ENCODE measurements around the gene EPB41L1.

DNA sequence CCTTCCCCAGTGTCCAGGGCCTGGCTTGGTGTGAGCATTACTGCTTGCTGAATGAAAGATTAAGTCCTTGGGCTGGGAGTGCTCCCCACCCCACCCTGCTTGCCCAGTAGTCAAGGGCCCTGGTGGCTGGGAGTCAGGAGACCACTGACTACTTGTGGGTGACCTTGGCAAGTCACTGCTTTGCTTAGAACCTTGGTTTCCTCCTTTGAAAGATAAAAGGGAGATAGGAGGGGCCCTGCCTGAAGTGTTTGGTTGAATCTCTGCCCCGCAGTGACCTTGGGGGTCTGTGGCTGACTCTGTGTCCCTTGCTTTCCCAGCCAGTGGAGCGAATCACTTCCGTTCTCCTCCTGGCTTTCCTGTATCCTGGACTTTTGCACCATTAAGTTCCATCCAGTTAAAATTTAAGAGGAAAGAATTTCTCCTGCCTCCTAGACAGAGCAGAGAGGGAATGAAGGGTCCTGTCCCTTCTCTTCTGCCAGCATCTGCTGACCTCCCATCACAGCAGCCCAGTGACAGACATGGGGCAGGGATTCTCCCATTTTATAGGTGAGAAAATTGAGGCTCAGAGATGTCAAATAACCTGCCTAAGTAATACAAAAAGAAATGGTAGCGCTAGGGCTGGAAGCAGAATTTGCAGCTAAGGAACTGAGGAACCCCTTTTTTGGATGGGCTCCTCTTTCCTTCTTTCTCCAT lies 3.5 kb upstream of the EPB41L1 start:
- TF ChIP-seq, protein P1, sequence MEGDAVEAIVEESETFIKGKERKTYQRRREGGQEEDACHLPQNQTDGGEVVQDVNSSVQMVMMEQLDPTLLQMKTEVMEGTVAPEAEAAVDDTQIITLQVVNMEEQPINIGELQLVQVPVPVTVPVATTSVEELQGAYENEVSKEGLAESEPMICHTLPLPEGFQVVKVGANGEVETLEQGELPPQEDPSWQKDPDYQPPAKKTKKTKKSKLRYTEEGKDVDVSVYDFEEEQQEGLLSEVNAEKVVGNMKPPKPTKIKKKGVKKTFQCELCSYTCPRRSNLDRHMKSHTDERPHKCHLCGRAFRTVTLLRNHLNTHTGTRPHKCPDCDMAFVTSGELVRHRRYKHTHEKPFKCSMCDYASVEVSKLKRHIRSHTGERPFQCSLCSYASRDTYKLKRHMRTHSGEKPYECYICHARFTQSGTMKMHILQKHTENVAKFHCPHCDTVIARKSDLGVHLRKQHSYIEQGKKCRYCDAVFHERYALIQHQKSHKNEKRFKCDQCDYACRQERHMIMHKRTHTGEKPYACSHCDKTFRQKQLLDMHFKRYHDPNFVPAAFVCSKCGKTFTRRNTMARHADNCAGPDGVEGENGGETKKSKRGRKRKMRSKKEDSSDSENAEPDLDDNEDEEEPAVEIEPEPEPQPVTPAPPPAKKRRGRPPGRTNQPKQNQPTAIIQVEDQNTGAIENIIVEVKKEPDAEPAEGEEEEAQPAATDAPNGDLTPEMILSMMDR (conservative IDR thresholded peaks at IDR 0.05): no peak
- TF ChIP-seq ZFX (IDR thresholded peaks at IDR 0.05): no peak
